ENCODE results near the gene MAPK6. TPM values are rescaled to one million over a fixed set of nuclear protein-coding genes. Genes with fewer than 3 reads are reported as not detected.

The MAPK6 gene
- total RNA-seq, 1 experiment from 2014 or later = 38.7 TPM

DNA sequence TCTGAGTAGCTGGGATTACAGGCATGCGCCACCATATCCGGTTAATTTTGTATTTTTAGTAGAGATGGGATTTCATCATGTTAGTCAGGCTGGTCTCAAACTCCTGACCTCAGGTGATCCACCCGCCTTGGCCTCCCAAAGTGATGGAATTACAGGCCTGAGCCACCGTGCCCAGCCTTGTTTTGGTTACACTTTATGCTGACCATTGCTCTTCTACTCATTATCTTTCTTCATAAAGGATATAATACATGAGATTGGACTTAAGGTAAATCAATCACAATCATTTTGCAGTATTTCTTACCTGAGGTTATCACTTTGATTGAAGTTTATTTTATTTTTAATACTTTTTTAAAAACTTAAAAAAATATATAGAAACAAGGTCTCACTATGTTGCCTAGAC, 45.2 kb upstream of the MAPK6 start:
- Histone ChIP-seq H3F3A (ENCODE audit: insufficient read depth, low read depth) (no peaks in the 10 kb centered on the region; the same call in 1 of the 2 replicates), H3K9me2 (ENCODE audit: insufficient read depth) (no peaks in the 10 kb centered on the region), H3K36me3 (ENCODE audit: low read depth) (no peaks in the 10 kb centered on the region), H3K4me3 (no peak overlapping the region), H2AFZ (no peak overlapping the region), H3K4me2 (no peak overlapping the region), H4K20me1 (ENCODE audit: insufficient read depth) (no peaks in the 10 kb centered on the region), H3K27ac (no peak overlapping the region), H3K27me3 (ENCODE audit: insufficient read depth, low read depth) (no peaks in the 10 kb centered on the region), H3K79me2 (ENCODE audit: low read depth) (peaks cover 27% of the 10 kb centered on the region), H3K9me3 (ENCODE audit: insufficient read depth, low read depth) (no peaks in the 10 kb centered on the region), H3K4me1 (replicated peaks; ENCODE audit: insufficient read depth) (peaks cover 23% of the 10 kb centered on the region)
- ChIA-PET CTCF (no interaction called here), POLR2A (ENCODE audit: unreplicated experiment) (no interaction called here)
- no TSS peak for BruUV-seq (replicated peaks)
- intact Hi-C loops (cut with micrococcal nuclease; ENCODE audit: unreplicated experiment) = no loop called here
- no peak for DNase-seq
- TF ChIP-seq EZH2 (IDR thresholded peaks at IDR 0.05; ENCODE audit: low read depth) = no peak
- TF ChIP-seq, protein P1, sequence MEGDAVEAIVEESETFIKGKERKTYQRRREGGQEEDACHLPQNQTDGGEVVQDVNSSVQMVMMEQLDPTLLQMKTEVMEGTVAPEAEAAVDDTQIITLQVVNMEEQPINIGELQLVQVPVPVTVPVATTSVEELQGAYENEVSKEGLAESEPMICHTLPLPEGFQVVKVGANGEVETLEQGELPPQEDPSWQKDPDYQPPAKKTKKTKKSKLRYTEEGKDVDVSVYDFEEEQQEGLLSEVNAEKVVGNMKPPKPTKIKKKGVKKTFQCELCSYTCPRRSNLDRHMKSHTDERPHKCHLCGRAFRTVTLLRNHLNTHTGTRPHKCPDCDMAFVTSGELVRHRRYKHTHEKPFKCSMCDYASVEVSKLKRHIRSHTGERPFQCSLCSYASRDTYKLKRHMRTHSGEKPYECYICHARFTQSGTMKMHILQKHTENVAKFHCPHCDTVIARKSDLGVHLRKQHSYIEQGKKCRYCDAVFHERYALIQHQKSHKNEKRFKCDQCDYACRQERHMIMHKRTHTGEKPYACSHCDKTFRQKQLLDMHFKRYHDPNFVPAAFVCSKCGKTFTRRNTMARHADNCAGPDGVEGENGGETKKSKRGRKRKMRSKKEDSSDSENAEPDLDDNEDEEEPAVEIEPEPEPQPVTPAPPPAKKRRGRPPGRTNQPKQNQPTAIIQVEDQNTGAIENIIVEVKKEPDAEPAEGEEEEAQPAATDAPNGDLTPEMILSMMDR (conservative IDR thresholded peaks at IDR 0.05) = no peak

DNA sequence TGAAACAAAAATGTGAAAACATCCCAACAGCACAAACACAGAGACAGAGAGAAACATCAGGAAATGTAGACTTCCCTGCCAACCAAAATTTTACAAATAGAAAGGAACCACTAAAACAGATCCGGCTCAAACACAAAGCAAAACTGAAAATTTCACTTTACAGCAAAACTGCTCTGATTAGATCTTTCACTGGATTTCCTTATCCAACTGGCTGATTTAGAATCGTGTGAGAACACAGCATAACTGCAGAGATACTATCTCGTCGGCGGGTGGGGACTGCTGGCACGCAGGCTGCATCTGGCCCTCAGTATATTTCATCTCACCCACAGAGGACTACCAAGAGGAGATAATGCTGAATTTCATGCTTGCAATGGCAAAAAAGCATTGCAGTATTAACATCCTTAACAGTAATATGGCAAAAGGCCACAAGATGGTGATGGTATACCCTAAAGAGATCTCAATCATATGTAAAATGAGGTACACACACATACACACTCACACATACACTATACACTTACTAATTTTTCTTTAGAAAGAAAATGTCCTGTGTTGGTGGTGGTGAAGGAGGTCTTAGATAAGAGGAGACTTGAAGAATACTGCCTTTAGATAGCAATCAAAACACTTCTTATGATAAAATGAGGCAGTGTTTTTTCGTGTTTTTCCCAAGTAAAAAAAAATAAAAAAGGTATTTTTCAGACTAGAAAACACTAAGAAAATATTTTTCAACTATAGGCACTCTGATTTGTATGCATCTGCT, 36.8 kb upstream of the MAPK6 start:
- CTCF ChIA-PET = interaction anchor here (1.0 to 1.1 kb wide), 2 partner anchors 11 to 97 kb away, joined by 3 to 4 read pairs; no protein-coding TSS in a partner anchor
- BruUV-seq (replicated peaks) = TSS peak; percentile 66
- POLR2A ChIA-PET (ENCODE audit: unreplicated experiment) = no interaction called here

DNA sequence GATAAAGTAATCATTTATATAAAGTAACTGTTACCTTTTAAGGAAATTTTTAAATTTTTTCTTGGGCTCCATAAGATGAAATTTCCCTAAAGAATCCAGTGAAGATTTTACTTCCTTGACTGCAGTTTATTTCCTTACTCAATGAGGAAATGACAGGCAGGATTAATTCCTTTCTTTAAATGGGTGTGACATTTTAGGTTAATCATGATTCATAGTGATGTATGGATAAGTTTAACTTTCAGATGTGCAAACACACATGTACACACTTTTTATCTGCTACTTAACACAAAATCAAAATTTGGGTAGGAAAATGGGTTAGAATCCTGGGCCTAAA, 36.3 kb upstream of the MAPK6 start:
- Histone ChIP-seq H4K20me1 (ENCODE audit: insufficient read depth) (no peaks in the 10 kb centered on the region), H3K27ac (peak overlapping the region; percentile 77), H3K4me1 (replicated peaks; ENCODE audit: insufficient read depth) (peaks cover 25% of the 10 kb centered on the region), H2AFZ (no peak overlapping the region), H3K4me3 (no peak overlapping the region), H3K79me2 (ENCODE audit: low read depth) (no peaks in the 10 kb centered on the region), H3F3A (ENCODE audit: insufficient read depth, low read depth) (peaks cover 20% of the 10 kb centered on the region), H3K4me2 (peak overlapping the region; percentile 57), H3K36me3 (ENCODE audit: low read depth) (no peaks in the 10 kb centered on the region), H3K9me3 (ENCODE audit: insufficient read depth, low read depth) (no peaks in the 10 kb centered on the region), H3K9me2 (ENCODE audit: insufficient read depth) (no peaks in the 10 kb centered on the region), H3K27me3 (ENCODE audit: insufficient read depth, low read depth) (no peaks in the 10 kb centered on the region)
- no TSS peak for BruUV-seq (replicated peaks)
- ChIA-PET POLR2A (ENCODE audit: unreplicated experiment) (no interaction called here), CTCF (no interaction called here)
- intact Hi-C loops (cut with micrococcal nuclease; ENCODE audit: unreplicated experiment) = loop anchor here (1.0 to 5.0 kb wide), 4 partner anchors 40 to 225 kb away; no protein-coding TSS in a partner anchor
- peak in 1 of 2 experiments; percentile 85 for DNase-seq
- TF ChIP-seq EZH2 (IDR thresholded peaks at IDR 0.05; ENCODE audit: low read depth) = no peak
- TF ChIP-seq, protein P1 (conservative IDR thresholded peaks at IDR 0.05) = no peak

More for the DNA sequence above, 36.8 kb upstream of the MAPK6 start:
- peak overlapping the region; percentile 16; the same call in 1 of the 2 replicates for H3K4me3 ChIP-seq
- peak overlapping the region; percentile 56 for H2AFZ ChIP-seq
- H3K79me2 ChIP-seq (ENCODE audit: low read depth) = no peaks in the 10 kb centered on the region
- H3K27me3 ChIP-seq (ENCODE audit: insufficient read depth, low read depth) = no peaks in the 10 kb centered on the region
- H3K4me1 ChIP-seq (replicated peaks; ENCODE audit: insufficient read depth) = peaks cover 25% of the 10 kb centered on the region
- H3F3A ChIP-seq (ENCODE audit: insufficient read depth, low read depth) = peaks cover 20% of the 10 kb centered on the region
- peak overlapping the region; percentile 77 for H3K27ac ChIP-seq
- TF ChIP-seq, protein P1 (conservative IDR thresholded peaks at IDR 0.05) = peak; percentile 73
- TF ChIP-seq EZH2 (IDR thresholded peaks at IDR 0.05; ENCODE audit: low read depth) = no peak
- intact Hi-C loops (cut with micrococcal nuclease; ENCODE audit: unreplicated experiment) = loop anchor here (1.0 to 5.0 kb wide), 4 partner anchors 40 to 225 kb away; no protein-coding TSS in a partner anchor
- H4K20me1 ChIP-seq (ENCODE audit: insufficient read depth) = no peaks in the 10 kb centered on the region
- H3K9me3 ChIP-seq (ENCODE audit: insufficient read depth, low read depth) = no peaks in the 10 kb centered on the region
- peak overlapping the region; percentile 57 for H3K4me2 ChIP-seq
- H3K9me2 ChIP-seq (ENCODE audit: insufficient read depth) = no peaks in the 10 kb centered on the region
- no peaks in the 10 kb centered on the region for H3K36me3 ChIP-seq (ENCODE audit: low read depth)
- DNase-seq = peak; percentile 53 to 71

Measured in PC-9 (cell line).